SIG-M5 (cell line): Measurements from ENCODE around the gene MYBPC3.

ENCODE experiments used
- DNase-seq: peaks from one replicate; lab custom pipeline; 2025; lab: John Stamatoyannopoulos, UW

The MYBPC3 gene

DNA sequence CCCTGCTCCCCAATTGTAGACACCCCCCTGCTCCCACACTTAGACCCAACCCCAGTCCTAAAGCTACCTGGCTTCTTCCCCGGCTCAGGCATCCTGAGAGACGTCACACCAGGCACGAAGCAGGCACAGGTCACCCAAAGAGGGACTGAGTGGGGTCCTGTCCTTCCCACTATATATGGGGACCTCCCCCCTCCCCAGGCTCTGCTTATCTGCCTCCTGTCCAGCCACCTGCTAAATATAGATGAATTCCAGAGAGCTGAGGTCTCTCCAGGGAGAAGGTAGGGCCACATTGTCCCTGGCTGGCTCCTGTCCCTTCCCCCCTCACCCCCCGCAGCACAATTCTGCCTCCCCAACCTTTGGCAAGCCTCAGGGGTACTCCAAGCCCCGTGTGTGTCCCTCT lies at the start of gene MYBPC3:
TSS of gene MYBPC3 (minus strand) at position 147 of the 400 bp plus-strand sequence. CDS start at position 92, 55 bp downstream.
- DNase-seq: no peak

DNA sequence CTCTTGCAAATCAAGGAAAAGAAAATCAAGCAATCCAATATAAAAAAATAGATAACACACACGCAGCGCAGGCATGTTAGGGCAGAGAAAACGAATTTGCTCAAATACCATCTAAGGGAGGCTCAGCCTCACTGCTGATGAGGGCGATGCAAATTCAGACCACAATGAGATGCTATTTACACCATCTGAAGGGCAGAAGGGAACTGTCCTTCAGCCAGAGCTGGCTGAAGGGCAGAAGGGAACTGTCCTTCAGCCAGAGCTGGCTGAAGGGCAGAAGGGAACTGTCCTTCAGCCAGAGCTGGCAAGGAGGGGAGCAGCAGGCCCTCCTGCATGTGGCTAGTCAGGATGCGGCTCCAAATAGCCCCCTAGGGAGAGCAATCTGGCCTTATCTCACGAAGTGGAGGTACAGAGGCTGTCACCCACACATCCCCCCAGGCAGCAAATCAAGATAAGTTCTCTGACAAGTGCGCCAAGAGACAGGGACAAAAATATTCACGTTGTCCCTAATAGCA lies 48.3 kb upstream of the MYBPC3 start:
- no peak for DNase-seq

DNA sequence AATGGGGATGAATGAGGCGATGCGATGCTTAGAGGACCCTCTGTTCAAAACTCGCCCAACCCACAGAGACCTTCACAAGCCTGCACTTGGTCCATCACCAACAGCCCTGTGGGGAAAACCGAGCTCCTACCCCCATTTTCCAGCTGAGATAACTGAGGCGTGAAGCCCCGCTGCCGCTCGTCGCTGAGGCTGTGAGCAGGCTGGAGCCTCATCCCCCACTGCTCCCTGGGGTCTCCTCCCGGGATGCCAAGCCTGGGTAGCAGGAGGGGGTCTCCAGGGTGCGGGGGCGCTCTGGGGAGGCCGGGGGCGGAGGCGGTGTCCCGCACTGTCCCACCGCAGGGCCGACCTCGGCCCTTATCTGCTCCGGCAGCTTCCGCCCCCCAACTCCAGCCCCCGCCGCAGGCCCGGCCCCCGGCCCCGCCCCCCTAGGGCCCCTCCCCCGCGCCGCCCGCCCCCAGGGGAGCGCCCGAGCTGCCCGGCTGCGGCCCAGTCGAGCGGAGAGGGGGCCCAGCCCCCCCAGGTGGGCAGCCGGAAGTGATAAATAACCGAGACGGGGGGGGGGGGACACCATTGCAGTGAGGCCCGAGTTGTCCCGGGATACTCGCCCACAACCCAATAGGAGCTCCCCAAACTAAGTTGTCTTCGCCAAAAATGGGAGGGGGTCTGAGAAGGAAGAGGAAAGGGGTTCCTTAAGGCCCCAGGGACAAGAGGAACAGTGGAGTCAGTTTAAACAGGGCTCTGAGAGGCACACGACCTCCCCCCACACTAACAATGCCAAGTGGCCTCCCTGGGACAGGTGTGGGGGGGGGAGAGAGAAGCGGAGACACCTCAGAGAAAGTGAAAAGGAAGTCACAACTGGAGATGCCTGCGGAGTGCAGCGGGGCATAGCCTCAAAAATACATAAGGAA lies 47.6 kb upstream of the MYBPC3 start:
- no peak for DNase-seq

- DNase-seq: no peak
These were observed 46.0 kb upstream of the MYBPC3 start for GRCh38 chr11:47398551-47398950.

DNA sequence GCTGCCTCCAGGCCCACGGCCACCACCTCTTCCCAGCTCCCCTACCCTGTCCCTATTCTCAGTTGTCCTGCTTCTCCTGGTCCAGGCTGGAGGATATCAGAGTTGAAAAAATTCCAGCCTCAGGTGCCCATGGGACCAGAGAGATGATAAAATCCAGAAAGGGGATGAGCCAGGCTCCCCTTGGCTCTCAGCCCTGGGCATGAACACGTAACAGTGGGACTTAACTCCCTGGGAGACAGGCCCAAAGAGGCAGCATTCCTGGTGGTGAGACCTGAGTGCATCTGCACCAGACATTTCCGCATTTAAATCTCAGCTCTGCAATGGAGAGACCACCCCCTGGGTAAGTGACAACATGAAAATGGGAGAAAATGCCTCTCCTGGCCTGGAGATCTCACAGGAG lies 45.5 kb upstream of the MYBPC3 start:
- DNase-seq: no peak

DNA sequence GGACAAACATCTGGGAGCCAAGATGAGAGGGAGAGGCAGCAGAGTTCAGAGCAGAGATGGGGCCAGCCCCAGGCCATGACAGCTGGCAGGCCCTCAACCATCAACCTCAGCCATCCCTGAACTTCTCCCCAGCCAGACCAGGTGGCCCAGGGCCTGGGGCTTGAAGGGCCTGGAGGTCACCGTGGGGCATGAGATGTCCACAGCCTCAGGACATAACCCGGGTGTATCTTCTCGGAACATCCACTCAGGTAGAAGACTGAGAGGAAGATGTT lies 43.5 kb upstream of the MYBPC3 start:
- no peak for DNase-seq

DNA sequence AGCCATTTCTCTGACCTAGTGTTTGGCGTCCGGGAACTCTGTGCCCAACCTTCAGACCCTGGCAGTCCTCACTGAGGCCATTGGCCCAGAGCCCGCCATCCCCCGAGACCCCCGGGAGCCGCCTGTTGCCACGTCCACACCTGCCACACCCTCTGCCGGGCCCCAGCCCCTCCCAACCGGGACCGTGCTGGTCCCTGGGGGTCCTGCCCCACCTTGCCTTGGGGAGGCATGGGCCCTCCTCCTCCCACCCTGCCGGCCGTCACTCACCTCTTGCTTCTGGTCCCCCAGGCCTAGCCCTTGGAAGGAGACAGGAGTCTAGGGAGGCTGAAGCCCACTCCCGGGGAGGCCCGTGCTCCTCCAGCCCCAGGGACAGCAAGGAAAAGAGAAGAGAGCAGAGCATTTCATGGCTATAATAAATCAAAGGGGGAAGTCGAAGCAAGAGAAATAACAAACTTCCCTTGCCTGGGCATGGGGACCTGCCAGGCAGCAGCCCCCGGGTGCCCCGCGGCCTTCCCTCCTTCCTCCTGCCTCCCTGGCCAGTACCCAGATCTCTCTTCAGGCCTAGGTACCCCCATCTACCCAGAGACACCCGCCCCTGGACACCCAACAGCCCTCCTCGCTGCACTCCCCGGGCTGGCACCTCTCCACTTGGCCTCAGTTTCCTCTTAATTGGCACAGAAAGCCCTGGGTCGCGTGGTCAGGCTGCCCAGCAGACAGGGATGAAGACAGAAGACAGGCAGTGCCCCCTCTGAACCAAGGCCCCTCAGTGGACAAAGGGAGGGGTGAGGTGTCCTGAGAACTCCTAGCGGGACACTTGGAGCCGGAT lies 42.9 kb upstream of the MYBPC3 start:
- DNase-seq: no peak

DNA sequence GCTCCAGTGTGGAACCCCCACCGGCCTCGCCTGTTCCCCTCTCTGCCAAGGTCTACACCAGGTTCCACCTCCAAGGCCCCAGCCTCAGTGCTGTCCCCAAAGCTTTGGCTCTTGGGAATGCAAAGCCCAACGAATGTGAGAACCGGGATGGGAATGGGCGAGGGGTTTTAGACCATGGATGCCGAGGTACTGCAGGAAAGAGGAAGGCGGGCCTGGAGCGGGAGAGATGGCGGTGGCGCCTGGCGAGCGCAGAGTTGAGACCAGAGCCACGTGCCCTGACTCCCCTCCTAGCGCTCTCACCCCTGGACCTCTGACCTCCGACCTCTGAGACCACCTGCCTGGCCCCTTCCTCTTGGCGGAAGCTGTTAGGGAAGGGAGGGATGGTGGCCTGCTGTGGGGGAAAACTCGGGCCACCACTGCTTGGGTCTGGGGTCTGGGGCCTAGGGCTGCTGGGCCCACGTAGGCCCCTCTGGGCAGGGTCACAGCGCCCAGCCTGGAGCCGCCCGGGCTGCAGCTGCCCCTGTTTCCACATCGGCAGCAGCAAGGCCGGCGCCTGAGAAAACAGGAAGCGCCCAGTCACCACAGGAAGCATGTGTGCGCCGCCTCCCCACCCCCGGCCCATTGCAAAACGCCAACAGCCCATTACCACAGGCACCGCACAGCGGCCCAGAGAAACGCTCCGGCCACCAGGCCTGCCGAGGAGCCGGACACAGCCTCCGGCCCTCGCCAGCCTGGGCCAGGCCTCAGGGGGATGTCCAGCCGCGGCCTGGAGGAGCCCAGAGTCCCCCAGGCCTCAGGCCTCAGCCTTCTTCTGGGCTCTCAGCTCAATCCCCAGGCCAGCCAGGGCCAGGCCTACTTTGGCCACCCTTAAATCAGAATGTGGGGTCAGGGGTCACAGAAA lies 42.1 kb upstream of the MYBPC3 start:
- DNase-seq: peak; percentile 10

DNA sequence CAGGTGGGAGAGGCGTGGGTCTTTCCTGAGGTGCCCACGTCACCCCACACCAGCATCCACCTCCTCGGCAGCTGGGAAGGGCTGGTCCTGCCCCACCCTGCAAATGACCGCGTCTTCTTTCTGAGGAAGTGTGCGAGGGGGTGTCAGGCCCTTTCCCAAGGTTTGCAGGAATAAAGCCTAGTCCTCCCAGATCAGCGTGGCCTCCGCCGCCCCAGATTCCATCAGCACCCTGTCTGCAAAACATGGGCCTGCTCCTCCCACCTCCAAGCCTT lies 41.5 kb upstream of the MYBPC3 start:
- no peak for DNase-seq

DNA sequence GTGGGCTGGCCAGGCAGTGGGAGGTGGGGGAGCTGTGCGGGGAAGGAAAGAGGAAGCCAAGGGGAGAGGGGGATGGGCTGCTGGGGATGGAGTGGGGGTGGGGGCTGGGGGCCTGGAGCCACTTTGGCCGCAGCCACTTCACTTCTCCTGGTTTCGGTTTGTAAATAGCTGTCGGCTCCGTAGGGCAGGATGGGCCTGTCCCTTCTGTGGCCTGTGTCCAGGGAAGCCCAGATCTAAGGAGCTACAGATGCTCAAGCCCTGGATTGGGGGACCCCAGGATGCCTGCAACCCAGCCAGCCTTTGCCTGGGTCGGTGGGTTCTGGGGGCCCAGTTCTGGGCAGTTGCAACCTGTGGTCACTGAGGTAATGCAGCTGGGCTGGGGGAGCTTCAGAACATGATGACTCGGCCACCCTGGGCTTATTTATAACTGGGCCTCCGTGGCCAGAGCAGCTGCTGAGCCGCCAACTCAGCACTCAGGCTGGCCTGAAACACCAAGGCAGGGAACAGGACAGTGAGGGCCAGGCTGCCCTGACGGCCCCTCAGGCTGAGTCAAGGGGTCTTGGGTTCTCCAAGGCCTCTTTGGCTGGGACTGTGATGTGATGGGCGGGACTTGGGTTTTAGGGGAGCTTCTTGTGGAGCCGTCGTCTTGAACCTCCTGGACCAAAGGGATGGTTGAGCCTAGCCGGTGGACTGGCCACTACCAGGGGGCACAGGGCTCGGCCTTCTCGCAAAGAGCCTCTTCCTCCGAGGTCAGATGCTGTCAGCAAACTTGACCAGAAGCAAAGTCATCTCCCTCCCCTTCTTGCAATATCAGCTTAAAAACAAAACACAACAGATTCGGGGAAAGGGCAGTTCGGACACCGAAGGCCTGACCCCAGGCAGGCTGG lies 40.9 kb upstream of the MYBPC3 start:
- no peak for DNase-seq

DNA sequence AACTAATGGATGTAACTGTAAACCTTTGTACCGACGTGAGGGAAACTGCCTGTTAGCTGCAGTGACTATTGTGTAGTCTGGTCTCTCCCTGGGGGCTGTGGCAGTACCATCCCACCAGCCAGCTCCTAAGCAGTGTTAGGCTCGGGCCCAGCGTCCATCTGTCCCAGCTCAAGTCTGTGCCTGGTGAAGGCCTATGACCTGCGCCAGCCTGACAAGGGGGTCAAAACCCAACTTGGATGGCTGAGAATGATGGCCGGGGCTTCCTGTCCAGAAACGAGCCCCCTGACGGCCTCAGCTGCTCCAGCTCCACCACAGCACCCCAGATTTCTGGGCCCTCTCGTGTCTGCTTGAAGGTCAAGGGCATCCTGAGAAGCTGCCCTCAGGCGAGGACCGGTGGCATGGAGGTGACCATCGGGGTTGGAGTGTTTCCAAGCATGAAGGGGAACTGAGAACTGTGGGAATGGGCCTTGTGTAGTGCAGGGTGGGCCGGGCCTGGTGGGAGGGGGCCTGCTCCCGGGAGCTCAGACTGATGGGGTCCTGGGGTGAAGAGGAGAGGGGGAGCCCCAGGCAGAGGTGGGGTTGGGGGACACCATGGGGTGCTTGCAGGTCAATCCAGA lies 40.2 kb upstream of the MYBPC3 start:
- DNase-seq: no peak

DNA sequence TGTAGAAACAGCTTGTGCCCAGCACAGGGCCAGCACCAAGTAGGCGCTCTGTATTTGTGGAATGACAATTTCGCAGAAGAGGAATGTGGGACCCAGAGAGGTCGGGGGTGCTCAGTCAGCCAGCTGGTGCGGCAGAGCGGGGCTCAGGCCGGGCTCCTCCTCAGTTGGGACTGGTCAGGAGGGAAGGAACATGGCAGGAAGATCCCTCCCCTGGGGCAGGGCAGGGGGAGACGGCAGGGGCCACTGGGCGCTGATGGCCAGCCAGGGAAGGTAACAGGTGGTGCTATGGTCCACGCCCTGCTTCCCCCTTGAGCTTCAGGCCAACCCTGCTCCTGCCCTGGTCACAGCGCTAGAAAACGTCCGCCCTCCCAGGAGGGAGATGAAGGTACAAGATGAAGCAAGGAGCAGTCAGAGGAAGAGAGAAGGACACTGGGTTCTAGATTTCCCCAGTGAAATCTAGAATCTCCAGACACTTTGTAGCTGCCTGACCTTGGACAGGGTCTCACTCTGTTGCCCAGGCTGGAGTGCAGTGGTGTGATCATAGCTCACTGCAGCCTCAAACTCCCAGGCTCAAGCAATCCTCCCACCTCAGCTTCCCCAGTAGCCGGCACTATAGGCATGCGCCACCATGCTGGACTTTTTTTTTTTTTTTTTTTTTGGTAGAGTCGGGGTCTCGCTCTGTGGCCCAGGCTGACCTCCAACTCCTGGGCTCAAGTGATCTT lies 39.4 kb upstream of the MYBPC3 start:
- DNase-seq: no peak

- DNase-seq: peak; percentile 32
These were observed 38.6 kb upstream of the MYBPC3 start for GRCh38 chr11:47391077-47391583.

DNA sequence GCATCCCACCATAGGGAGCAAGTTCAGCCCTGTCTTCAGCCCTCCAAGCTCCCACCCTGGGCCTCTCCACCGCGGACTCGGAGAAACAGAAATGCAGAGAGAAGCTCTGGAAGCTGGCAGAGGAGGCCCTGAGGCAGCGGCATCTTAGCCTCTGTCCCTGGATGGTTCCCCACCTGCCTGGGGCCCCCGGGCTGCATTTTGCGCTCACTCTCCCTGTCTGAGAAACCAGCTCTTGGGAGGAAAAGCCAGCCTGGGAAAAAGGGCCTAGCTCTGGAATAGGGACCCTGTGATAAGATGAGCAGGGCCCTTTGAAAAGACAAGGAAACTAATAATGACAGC lies 37.9 kb upstream of the MYBPC3 start:
- no peak for DNase-seq

- DNase-seq: no peak
These were observed 37.3 kb upstream of the MYBPC3 start for GRCh38 chr11:47389577-47390421.

DNA sequence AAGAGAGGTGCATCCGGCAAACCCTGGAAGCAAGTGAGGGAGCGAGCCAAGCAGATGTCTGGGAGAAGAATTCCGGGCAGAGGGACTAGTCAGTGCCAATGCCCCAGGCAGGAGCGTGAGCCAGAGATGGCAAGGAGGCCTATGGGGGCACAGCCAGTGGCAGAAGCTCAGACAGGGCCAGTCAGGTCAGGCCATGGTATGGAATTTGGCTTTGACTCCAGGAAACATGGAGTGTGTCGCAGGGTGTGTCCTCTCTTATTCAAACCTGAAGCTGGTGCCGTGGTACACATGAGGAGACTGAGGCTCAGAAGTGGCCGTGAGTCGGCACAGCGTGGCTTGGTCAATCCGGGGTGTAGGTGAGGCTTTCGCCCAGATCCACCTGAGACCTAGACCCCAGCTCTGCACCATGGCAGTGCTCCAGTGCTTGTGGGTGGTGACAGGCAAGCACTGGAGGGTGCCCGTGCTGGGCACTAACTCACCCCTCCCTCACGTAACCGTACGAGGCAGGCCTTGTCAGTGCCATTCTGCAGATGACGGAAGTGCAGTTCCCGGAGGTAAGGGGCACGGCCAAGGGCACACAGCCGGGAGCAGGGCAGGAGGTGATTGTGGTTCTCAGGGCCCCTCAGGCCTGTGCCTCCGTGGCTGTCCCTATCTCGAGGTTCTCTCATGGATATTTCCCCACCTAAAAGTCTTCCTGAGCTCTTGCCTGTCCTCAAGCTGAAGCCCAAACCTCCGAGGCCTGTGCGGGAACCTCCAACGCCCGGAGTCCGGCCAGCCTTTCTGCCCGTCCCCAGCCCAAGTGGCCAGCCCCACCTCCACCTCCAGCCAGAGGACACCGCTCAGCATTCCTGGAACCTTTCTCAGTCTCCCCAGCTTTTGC lies 36.4 kb upstream of the MYBPC3 start:
- no peak for DNase-seq

DNA sequence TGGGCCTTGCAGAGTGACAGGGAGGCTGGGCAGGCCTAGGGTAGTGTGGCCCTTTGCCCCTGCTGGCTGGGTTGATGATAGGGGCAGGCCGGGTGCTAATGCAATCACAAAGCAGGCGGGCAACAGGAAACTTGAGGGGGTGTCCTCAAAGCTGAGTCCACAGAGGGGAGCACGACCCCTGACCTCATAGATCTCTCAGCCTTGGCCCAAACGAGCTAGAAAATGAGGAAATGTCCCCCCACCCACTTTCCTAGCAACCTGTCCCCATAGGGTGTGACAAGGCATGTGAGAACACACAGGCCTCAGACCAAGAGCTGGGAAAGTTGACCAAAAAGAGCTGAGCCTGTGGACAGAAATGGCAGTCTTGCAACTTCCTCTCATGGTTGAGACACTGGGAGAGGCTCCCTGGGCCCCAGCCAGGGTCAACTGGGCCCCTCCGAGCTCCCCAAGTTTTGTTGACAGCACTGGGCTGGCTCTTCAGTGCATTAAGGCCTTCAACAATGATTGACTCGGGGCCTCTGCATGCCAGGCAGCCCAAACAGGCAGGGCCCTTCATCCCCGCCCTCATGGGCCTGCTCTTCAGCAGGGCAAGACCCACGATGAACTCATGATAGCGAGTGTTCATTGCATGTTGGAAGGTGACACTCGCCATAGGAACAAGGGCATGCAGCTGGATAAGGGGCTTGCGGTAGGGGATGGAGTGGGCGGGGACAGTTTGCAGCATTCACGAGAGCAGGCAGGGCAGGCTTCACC lies 35.6 kb upstream of the MYBPC3 start:
- peak; percentile 23 for DNase-seq
